Fibroblast of lung (primary cell): ENCODE data around the gene DSCAML1. TPM values are rescaled to one million over a fixed set of nuclear protein-coding genes. Genes with fewer than 3 reads are reported as not detected.

Experiments
- DNase-seq, 2 donors: peaks; one replicate each; pipeline versions ENCODE4 v3.0.0 to v3.0.0-alpha.2; 2010; ENCODE audit warnings: low read depth in 2 of 2
- H2AFZ ChIP-seq: 2 replicates; pipeline ENCODE4 v1.5.1; 2012; ENCODE audit warnings: low read length, control low read depth, inconsistent platforms
- H3K27ac ChIP-seq: 2 replicates; pipeline ENCODE4 v1.5.1; 2011; ENCODE audit warnings: low read length, control low read depth; ENCODE audit not compliant: insufficient read depth
- H3K27me3 ChIP-seq: 2 replicates; pipeline ENCODE4 v1.5.1; 2011; ENCODE audit warnings: mild to moderate bottlenecking, low read length; ENCODE audit not compliant: control insufficient read depth, insufficient read depth
- H3K36me3 ChIP-seq: 2 replicates; pipeline ENCODE4 v1.5.1; 2011; ENCODE audit warnings: low read length; ENCODE audit not compliant: control insufficient read depth, insufficient read depth
- H3K4me1 ChIP-seq: 2 replicates; pipeline ENCODE4 v1.5.1; 2011; ENCODE audit warnings: low read length; ENCODE audit not compliant: control insufficient read depth, insufficient read depth; ENCODE audit errors: extremely low read depth
- H3K4me2 ChIP-seq: 2 replicates; pipeline ENCODE4 v1.5.1; 2011; ENCODE audit warnings: low read length, control low read depth; ENCODE audit not compliant: insufficient read depth; ENCODE audit errors: extremely low read depth
- H3K4me3 ChIP-seq, 4 experiments: fragments of 200-600 bp in 1 of 4; sonication (generic) in 1 of 4; replicated peaks in 1 of 4; 2 replicates each; pipeline ENCODE4 v1.5.1; 2011 to 2016; ENCODE audit warnings: low read length in 4 of 4, low read depth in 3 of 4, mild to moderate bottlenecking in 3 of 4, control low read depth in 2 of 4, inconsistent platforms in 1 of 4, mixed read lengths in 1 of 4; ENCODE audit not compliant: insufficient read depth in 1 of 4; ENCODE audit errors: control extremely low read depth in 1 of 4
- H3K79me2 ChIP-seq: 2 replicates; pipeline ENCODE4 v1.5.1; 2012; ENCODE audit warnings: mild to moderate bottlenecking, low read length, inconsistent platforms; ENCODE audit not compliant: control insufficient read depth, insufficient read depth
- H3K9ac ChIP-seq: 2 replicates; pipeline ENCODE4 v1.5.1; 2011; ENCODE audit warnings: mild to moderate bottlenecking, low read length, control low read depth; ENCODE audit not compliant: insufficient read depth
- H3K9me3 ChIP-seq: 2 replicates; pipeline ENCODE4 v1.5.1; 2012; ENCODE audit warnings: low read depth, low read length; ENCODE audit not compliant: control insufficient read depth, insufficient read depth
- H4K20me1 ChIP-seq: 2 replicates; pipeline ENCODE4 v1.5.1; 2011; ENCODE audit warnings: low read length; ENCODE audit not compliant: control insufficient read depth, insufficient read depth; ENCODE audit errors: extremely low read depth
- CTCF ChIP-seq, 2 donors: IDR thresholded peaks in 1 of 2; conservative IDR thresholded peaks in 1 of 2; 1 replicate in 1 of 2; 2 replicates in 1 of 2; pipeline ENCODE4 v1.5.1; 2011 to 2012; ENCODE audit warnings: low read length in 2 of 2, control low read depth in 1 of 2, inconsistent platforms in 1 of 2, low read depth in 1 of 2, mild to moderate bottlenecking in 1 of 2
- EZH2 ChIP-seq: IDR thresholded peaks from 2 replicates; pipeline ENCODE4 v1.5.1; 2012; ENCODE audit warnings: low read length, control low read depth, mild to moderate bottlenecking; ENCODE audit errors: missing control alignments
- polyA plus RNA-seq, 2 donors: library from polyadenylated mRNA; depleted of rRNA in 1 of 2; stranded (reverse) in 1 of 2; unstranded in 1 of 2; fragments of >200 nt; gene quantifications; 2 replicates each; pipeline ENCODE4 v1.2.1, GENCODE V29; 2011 to 2012; ENCODE audit warnings: missing spikeins in 1 of 2
- total RNA-seq: library from RNA; depleted of rRNA; stranded (reverse); fragments of >200 nt; gene quantifications from 2 replicates; pipeline ENCODE4 v1.2.1, GENCODE V29; 2014

Gene DSCAML1
- total and polyA plus RNA-seq, 2 donors (not counting 1 experiment from before 2014, with no cell fraction given), result not detected

GRCh38 chr11:117754030-117754429 lies 43.0 kb downstream of the DSCAML1 start:
- Histone ChIP-seq H3K4me2 (no peak overlapping the region), H3K27me3 (no peaks in the 10 kb centered on the region), H4K20me1 (no peaks in the 10 kb centered on the region), H3K79me2 (no peaks in the 10 kb centered on the region), H3K9me3 (no peaks in the 10 kb centered on the region), H3K4me1 (no peaks in the 10 kb centered on the region), H3K36me3 (no peaks in the 10 kb centered on the region), H3K27ac (no peak overlapping the region), H3K9ac (no peak overlapping the region), H2AFZ (no peak overlapping the region), H3K4me3 (no peak overlapping the region)
- DNase-seq, result no peak
- TF ChIP-seq EZH2 (no peak), CTCF (conservative IDR thresholded peaks at IDR 0.05 in 1 of 2, IDR thresholded peaks at IDR 0.05 in 1 of 2; ENCODE audit: low read depth in 1 of 2, low read length in 2 of 2) (no peak)

DNA sequence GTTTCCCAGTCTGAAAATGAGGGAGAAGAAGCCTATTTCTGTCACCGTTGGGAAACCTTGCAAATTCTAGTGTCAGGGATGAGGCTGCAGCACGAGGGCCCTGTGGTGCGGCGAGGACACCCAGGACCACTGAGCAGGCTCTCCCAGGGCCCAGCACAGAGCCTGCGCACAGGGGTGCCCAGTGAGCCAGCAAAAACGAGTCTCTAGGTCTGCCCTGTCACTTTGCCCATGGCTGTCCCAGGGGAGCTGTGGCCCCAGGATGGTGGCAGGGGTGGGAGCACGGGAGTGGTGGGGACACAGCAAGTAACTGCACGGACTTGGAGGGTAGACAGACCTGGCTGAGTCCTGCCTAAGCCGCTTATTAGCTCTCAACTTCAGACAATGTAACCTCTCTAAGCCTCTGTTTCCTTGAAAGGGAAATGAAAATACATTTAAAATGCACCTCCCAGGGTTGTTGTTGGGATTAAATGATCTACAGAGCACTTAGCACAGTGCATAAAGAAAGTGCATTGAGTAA lies 44.2 kb downstream of the DSCAML1 start:
- Histone ChIP-seq H4K20me1 (no peaks in the 10 kb centered on the region), H3K9ac (no peak overlapping the region), H3K9me3 (no peaks in the 10 kb centered on the region), H3K27ac (no peak overlapping the region), H3K4me2 (no peak overlapping the region), H2AFZ (no peak overlapping the region), H3K27me3 (no peaks in the 10 kb centered on the region), H3K79me2 (no peaks in the 10 kb centered on the region), H3K36me3 (no peaks in the 10 kb centered on the region), H3K4me3 (no peak overlapping the region), H3K4me1 (no peaks in the 10 kb centered on the region)
- DNase-seq, result no peak
- no peak for TF ChIP-seq EZH2
- TF ChIP-seq CTCF (conservative IDR thresholded peaks at IDR 0.05 in 1 of 2, IDR thresholded peaks at IDR 0.05 in 1 of 2; ENCODE audit: low read depth in 1 of 2, low read length in 2 of 2), result no peak

DNA sequence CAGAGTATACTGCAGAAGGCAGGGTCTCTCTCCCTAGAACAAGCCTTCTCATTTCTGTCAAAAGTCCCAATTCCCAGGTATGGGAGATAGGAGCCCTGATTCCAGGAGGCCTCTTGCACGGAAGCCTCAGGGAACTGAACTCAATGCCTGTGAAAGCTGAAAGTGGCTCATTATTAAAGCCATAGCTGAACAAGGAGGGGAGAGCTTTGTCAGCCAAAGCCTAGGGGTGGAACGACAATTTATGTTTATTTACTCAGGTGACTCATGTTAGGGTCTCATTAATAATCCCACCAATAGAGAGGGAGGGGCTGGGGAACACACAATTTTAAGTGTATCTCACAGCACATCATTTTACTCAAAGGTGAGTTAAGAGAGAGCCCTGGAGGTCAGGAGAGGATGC lies 44.9 kb downstream of the DSCAML1 start:
- no peaks in the 10 kb centered on the region for H3K36me3 ChIP-seq
- H3K79me2 ChIP-seq, result no peaks in the 10 kb centered on the region
- H3K4me1 ChIP-seq, result no peaks in the 10 kb centered on the region
- no peak for DNase-seq
- no peaks in the 10 kb centered on the region for H4K20me1 ChIP-seq
- H3K9ac ChIP-seq, result no peak overlapping the region
- TF ChIP-seq EZH2 (no peak), CTCF (conservative IDR thresholded peaks at IDR 0.05 in 1 of 2, IDR thresholded peaks at IDR 0.05 in 1 of 2; ENCODE audit: low read depth in 1 of 2, low read length in 2 of 2) (no peak)
- no peaks in the 10 kb centered on the region for H3K9me3 ChIP-seq
- no peak overlapping the region for H3K4me3 ChIP-seq
- no peak overlapping the region for H3K4me2 ChIP-seq
- no peak overlapping the region for H3K27ac ChIP-seq
- H3K27me3 ChIP-seq, result no peaks in the 10 kb centered on the region
- no peak overlapping the region for H2AFZ ChIP-seq
